GM18519 (cell line): Measurements from ENCODE around the gene TRAF3.
"Not testable (repeated sequence)": the region's sequence is repeated elsewhere in the genome, so short reads cannot be mapped to it uniquely, and the experiment has no call there.

ENCODE experiments used
- ATAC-seq: cut with Tn5 transposase; IDR thresholded peaks from one replicate; pipeline ENCODE4 v1.9.1; 2021; ENCODE audit warnings: mild to moderate bottlenecking, moderate library complexity; ENCODE audit not compliant: unreplicated experiment, low FRiP score

Gene TRAF3

DNA sequence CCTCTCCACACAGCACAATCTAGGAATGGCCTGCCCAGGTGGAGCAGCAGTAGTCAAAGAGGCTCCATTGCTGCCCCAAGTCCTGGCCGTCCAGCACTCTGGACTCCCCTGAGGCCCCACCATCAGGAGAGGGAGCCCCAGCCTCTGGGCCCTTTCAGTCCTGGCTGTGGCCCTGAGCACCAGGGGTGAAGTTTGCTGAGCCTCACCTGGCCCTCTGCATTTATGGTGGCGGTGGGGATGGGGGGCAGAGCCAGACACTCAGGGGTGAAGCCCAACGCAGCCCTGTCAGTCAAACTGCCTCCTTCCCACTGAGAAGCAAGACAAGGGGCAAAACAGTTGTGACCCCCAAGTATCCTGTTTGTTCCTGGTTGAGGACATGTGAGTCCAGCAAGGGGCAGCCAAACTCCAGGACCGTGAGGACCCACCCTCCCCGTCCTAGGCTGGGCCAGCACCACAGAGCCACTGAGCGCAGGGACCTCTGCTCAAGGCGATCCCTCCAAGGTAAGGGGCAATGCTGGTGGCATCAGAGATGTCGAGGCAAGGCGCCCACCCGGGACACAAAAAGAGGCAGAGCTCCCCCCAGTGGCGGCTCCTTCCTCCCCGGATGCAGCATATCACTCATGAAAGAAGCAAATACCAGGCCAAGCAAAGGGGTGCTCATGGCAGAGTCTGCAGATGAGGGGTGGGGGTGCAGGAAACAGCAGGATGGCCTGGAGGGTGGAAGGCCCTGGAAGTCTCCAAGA is 140.4 kb downstream of the TRAF3 start:
- no peak for ATAC-seq

DNA sequence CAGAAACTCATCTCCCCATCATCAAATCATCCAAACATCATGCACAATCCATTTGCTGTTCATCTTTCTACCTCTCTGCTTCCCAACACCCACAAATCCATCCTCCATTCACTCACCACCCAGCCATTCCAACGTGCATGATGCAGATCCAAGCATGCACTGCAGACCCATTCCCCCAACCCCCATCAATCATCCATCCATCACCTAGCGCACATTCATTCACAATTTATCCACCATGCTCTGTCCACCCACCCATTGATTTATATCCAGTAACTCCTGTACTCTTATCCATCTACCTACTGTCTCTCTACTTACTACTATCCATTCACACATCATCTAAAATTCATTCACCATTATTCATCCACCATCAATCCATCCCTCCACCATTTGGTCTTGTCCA is 141.2 kb downstream of the TRAF3 start:
- no peak for ATAC-seq

DNA sequence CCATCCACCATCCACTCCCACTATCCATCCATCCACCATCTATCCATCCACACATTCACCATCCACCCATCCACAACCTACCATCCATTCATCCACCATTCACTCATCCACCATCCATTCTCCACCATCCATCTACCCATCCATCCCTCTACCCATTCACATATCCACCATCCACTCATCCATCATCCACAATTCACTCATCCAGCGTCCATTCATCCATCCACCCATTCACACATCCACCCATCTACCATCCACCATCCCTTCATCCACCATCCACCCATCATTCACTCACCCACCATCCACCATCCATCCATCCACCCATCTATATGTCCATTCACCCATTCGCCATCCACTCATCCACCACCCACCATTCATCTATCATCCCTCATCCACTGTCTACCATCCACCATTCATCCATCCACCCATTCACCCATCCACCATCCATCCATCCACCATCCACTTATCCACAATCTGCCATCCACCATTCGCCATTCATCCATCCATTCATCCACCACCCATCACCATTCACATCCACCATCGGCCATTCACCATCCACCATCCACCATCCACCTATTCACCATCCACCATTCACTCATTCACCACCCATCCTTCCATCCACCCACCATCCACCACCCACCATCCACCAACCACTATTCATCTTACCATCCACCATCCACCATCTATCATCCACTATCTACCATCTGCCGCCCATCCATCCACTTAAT is 143.2 kb downstream of the TRAF3 start:
- no peak for ATAC-seq

DNA sequence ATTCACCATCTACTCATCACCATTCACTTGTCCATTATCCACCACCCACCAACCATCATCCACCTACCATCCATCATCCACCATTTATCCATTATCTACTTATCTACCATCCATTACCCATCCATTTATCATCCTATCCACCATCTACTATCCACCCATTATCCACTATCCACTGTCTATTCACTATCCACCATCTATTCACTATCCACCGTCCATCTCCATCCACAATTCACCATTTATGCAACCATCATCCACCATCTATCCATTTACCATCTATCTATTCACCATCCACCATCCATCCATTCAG is 143.7 kb downstream of the TRAF3 start:
- no peak for ATAC-seq

DNA sequence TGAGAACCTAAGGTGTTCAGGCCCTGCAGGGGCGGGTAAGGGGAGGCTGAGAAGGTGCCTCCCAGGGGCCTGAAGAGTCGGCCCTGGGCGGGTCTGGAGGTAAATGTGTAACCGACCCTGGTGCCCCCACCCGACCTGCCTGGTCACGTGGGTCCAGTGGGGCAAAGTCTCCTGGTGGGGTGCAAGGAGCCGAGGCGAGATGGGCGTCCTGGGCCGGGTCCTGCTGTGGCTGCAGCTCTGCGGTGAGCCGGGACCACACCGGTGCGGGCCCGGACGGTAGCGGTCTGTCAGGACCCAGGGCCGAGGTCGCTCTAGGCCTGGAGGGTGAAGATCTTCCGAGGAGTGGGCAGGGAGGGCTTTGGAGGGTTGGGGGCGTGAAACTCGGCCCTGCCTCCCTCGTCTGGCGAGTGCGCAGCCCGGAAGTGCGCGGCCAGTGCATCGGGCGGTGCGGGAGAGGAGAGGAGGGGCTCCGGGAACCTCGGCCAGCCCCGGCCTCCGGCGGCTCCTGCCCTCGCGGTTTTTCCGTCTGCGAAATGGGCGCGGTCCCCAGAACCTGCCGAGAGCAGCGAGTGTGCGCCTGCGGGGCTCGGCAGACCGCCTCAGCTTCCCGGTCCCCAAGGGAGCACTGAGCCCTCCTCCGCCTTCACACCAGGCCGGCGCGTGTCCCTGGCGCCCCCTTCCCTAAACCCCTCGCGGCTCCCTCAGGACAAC is 145.4 kb downstream of the TRAF3 start, which contains the start of gene AMN:
TSS of gene AMN (plus strand) at position 174 of the 711 bp plus-strand sequence. CDS start at position 200, 26 bp downstream.
- ATAC-seq, result no peak

DNA sequence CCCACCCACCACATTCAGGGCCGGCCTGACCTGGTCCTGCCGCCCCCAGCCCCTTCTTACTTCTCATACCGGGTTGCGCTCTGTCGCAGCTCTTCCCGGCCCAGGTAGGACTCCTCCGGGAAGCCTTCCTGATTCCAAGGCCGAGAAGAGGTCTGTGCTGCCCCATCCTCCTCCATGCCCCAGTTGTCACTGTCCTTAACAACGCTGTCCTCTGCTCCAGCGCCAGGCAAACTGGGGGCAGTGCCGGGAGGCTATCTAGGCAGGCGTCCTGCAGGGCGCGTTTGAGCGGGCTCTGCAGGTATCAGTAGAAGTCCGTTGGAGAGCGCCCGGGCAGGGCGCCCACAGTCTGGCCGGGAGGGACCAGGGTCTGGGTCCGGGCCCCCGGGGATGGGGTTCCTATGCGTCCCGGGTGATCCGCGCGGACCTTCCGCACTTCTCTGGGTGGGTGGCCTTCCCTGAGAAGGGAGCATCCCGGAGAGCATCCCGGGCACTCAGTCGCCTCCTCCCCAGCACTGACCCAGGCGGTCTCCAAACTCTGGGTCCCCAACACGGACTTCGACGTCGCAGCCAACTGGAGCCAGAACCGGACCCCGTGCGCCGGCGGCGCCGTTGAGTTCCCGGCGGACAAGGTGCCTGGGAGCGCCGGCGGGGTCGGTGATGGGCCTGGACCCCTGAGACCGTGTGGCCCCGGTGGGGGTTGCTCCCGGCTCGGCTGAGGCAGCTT is 146.1 kb downstream of the TRAF3 start:
- no peak for ATAC-seq

DNA sequence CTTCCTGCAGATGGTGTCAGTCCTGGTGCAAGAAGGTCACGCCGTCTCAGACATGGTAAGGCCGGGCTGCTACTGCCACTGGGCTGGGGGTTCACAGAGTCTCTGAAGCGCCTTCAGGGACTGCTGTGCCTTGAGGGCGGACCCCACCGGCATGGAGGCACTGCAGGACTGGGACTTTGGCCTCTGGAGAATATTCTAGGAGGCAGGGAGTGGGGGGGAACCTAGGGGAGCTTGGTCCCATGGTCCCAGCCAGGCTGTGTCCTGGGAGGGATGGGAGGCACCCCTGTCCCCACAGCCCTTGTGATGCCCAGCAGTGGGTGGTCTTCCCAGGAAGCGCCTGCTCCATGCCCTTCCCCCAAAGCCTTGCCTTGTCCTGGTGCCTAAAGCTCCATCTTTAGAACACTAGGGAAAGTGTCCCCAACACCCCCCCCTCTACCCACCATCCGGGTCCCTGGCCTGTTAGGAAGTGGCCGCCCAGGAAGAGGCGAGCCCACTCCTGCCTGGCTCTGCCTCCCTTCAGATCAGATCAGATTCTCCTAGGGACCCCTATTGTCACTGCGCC is 146.8 kb downstream of the TRAF3 start:
- ATAC-seq, result no peak

DNA sequence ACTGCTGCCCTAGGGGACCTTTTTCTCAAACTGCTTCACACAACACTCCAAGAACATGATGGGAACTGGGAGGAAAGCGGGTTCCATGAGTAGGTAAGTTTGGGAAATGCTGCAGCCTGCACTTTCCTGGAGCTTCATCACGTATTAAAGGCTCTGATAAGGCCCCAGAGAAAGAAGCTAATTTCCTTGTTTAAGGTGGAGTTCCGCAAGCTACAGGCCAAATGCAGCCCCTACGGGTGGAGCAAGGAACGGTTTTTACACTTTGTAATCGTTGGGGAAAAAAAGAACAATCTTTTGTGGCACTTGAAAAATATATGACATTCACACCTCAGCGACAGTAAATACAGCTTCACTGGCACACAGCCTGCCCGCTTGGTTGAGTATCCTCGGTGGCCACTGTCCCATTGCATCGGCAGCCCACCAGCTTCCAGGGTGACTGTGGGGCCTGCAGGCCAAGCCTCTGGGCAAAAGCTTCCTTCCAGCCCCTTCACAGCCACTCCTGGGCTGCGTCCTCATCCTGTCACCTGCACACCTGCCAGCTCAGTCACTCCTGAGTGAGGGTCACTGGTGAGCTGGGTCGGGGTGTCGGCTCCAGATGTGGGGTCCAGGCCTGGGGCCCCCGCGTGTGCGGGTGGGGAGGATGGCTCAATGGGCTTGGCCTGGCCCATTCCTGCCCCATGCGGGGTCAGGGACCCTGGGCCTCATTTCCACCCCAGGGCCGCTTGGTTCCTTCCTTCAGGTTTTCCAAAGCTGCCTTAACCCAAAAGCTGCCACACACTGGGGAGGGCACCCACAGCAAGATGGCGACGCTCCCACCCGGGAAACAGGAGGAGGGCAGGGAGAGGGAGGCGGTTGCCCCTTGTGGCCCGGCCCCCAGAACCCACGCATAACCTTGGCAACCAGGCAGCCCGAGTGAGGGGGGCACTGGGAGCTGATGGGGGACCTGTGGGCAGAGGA is 147.7 kb downstream of the TRAF3 start:
- ATAC-seq, result no peak

DNA sequence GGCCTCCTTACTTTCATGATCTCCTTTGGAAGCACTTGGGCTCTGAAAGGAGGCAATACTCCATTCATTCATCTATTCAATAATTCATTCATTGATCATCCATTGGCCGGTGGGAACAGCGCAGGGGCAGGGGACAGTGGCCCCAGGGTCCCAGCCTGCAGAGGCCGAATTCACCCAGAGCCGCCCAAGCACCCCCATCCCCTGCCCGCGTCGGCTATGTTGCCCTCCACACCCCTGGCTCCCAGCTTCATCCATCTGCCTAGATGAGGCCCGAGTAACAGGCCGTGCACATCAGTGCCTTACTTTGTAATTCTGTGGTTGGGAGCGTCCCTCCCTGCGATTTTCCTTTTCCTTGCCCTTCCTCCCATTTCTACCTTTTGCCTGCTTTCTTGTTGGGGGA is 148.4 kb downstream of the TRAF3 start:
- ATAC-seq, result no peak

DNA sequence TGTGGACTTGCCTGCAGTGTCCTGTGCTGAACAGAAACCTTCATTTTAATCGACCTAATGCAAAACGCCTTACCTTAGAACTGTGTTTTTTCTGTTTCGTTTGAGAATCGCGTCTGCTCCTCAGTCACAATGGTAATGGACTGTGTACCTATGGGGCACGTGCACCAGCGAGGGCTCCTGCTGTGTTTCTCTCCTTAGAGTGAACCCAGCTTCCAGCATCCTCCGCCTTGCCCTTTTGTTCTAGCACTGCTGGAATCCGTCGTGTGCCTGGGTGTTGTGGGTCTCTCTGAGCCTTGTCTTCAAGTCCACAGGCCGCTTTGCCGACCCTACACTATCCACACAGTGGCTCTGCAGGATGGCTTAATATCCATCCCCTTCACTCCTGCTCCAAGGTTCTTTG is 148.9 kb downstream of the TRAF3 start:
- no peak for ATAC-seq

DNA sequence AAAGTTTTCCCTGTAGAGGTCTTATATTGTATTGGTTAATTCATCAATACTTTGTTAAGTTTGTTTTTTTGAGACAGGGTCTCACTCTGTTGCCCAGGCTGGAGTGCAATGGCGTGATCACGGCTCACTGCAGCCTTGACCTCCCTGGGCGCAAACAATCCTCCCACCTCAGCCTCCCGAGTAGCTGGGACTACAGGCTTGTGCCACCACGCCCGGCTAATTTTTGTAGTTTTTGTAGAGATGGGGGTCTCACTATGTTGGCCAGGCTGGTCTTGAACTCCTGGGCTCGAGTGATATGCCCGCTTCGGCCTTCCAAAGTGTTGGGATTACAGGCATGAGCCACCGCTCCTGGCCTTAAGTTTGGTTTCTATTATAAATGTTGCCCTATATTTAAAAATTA is 149.6 kb downstream of the TRAF3 start:
- ATAC-seq, result not testable (repeated sequence)

DNA sequence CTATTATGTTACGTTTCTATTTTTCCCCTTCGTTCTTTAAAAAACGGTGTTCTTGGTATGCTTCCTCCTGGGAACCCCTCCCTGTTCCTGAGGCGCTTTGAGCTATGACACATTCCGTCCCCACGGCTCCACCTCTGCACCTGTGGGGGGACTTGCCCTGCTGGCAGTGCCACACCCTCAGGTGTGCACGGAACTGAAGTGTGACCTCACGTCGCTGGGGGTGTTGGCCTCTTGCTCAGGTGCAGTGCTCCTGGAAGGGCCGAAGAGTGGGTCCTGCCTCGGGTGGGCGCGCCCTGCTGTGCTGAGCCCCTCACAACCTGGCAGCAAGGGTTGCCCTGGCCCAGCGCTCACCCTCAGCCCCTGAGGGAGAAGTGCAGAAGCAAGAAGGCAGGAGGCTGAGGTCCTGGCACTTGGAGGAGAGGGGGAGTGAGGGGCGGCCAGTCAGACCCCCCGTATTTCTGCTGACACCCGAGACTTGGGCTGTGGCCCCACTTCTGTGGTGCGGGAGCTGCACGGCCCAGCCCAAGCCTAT is 150.2 kb downstream of the TRAF3 start:
- no peak for ATAC-seq

DNA sequence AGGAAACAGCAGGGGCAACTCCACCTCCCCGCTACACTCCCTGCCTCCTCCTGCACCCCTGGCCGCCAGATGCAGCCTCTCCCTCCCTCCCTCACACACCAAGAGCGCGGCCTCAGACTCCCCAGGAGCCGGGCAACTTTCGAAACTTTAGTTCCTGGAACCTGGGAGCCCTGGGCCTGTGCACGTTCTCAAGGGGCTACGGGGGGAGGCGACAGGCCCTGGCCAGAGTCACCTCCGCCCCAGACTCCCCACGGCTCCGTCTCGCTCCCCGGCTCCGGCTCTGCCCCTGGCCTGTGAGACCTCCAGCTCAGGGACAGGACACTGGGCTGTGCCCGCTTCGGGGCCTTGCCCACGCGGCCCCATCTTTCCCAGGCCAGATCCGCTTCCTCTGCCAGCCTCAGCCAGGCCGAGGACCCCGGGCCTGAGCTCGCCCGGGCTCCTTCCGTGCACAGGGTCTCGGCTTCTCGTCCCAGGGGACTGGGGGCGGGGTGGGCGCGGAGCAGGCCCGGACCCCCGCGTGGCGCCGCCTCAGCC is 150.7 kb downstream of the TRAF3 start:
- ATAC-seq, result no peak

DNA sequence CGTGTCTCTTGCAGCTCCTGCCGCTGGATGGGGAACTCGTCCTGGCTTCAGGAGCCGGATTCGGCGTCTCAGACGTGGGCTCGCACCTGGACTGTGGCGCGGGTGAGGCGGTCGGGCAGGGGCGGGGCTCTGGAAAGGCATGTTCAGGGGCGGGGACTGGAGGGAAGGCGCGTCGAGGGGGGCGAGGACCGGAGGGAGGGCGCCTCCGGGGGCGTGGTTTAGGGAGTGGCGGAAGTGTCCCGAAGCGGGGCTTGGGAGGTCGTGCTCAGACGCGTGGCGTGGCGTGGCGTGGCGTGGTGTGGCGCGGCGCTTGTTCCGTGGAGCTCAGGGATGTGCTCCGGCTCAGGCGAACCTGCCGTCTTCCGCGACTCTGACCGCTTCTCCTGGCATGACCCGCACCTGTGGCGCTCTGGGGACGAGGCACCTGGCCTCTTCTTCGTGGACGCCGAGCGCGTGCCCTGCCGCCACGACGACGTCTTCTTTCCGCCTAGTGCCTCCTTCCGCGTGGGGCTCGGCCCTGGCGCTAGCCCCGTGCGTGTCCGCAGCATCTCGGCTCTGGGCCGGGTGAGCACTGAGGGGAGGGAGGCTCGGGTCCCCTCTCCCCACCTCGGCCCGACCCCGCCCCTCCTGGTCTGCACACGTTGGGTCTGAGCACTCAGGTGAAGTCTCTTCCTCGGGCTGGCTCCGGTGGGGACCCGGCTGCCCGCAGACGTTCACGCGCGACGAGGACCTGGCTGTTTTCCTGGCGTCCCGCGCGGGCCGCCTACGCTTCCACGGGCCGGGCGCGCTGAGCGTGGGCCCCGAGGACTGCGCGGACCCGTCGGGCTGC is 151.4 kb downstream of the TRAF3 start:
- no peak for ATAC-seq

DNA sequence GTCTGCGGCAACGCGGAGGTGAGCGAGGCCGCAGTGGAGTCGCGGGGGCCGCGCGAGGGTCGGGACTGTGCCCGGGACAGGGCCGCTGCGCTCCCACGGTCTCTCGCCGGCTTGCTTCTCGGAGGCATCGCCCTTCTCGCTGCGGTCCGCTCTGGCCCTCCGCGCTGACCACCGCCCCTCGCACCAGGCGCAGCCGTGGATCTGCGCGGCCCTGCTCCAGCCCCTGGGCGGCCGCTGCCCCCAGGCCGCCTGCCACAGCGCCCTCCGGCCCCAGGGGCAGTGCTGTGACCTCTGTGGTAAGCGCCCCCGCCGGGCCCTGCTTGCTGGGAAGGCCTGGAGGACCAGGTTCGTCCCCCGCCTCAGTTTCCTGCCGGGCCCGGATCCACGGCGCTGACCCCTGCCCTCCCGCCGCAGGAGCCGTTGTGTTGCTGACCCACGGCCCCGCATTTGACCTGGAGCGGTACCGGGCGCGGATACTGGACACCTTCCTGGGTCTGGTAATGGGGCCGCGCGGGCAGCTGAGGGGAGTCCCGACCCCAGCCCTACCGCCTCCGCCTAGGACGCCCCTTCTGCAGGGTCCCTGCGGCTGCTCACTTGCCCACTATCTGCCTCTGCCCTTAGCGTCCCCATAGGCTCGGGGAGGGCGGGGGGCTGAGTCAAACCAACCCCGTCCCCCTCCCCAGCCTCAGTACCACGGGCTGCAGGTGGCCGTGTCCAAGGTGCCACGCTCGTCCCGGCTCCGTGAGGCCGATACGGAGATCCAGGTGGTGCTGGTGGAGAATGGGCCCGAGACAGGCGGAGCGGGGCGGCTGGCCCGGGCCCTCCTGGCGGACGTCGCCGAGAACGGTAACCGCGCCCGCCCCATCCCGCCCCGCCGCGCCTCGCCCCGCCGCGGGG is 152.2 kb downstream of the TRAF3 start:
- ATAC-seq, result no peak

DNA sequence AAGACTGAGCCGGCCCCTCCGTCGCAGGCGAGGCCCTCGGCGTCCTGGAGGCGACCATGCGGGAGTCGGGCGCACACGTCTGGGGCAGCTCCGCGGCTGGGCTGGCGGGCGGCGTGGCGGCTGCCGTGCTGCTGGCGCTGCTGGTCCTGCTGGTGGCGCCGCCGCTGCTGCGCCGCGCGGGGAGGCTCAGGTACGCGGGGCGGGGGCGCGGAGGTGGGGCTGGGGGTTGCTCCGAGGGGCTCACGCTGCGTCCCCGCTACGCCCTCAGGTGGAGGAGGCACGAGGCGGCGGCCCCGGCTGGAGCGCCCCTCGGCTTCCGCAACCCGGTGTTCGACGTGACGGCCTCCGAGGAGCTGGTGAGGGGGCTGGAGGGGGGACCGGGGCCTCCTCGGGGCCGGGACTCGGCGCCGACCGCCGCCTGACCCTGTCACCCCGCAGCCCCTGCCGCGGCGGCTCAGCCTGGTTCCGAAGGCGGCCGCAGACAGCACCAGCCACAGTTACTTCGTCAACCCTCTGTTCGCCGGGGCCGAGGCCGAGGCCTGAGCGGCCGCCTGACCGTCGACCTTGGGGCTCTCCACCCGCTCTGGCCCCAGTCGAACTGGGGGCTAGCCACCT is 153.0 kb downstream of the TRAF3 start:
- ATAC-seq, result no peak
